H7 (cell line): Measurements from ENCODE around the gene DYNC1LI2. TPM values are rescaled to one million over a fixed set of nuclear protein-coding genes. Genes with fewer than 3 reads are reported as not detected.
"Not testable (repeated sequence)": the region's sequence is repeated elsewhere in the genome, so short reads cannot be mapped to it uniquely, and the experiment has no call there.

ENCODE experiments used
- DNase-seq: peaks from one replicate; pipeline ENCODE4 v3.0.0; 2012
- H3K27me3 ChIP-seq: 2 replicates; pipeline ENCODE4 v1.6.0; 2011; ENCODE audit warnings: mild to moderate bottlenecking, low read length; ENCODE audit not compliant: control insufficient read depth, insufficient read depth
- H3K36me3 ChIP-seq: replicated peaks from 2 replicates; pipeline ENCODE4 v1.5.1; 2011; ENCODE audit warnings: low read length; ENCODE audit not compliant: control insufficient read depth, insufficient read depth
- H3K4me3 ChIP-seq: 2 replicates; pipeline ENCODE4 v1.5.1; 2011; ENCODE audit warnings: low read depth, mild to moderate bottlenecking, control low read depth, low read length, moderate library complexity; ENCODE audit not compliant: insufficient read depth
- total RNA-seq: library from RNA; depleted of rRNA; stranded (reverse); fragments of >200 nt; shearing (Covaris generic); gene quantifications from 2 replicates; pipeline ENCODE4 v1.2.3, GENCODE V29; 2014; rRNA removed

DYNC1LI2 gene
- 52.9 and 65.0 TPM in 2 replicates for total RNA-seq

- peaks cover 2% of the 10 kb centered on the region; the same call in 1 of the 2 replicates for H3K27me3 ChIP-seq
- peak within 1 kb of the TSS; percentile 98 for H3K4me3 ChIP-seq
- DNase-seq: peak; percentile 98
- H3K36me3 ChIP-seq: peaks cover 19% of the 10 kb centered on the region
Observed at GRCh38 chr16:66751303-66751991, at the start of gene DYNC1LI2. DYNC1LI2 (minus strand) TSS chr16:66751609; CDS start chr16:66751591, 18 bp downstream.

DNA sequence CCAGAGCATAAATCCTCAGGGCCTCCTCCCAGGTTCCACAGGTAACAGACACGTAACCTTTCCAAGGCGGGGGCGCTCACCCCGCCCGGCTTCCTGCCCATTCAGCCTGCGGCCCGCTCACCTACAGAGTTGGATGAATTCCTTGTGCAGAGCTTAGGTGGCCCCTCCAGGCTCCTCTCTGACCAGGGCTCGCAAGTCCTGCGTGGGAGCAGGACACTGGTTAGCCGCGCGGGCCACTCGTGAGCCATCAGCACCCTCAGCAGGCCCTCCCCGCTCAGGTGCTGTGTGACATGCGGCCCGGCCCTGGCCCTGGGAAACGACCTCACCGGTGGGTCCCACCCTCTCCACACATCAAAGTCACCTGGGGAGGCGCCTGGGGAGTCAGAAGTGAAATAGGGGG is 49.4 kb upstream of the DYNC1LI2 start:
- Histone ChIP-seq H3K27me3 (no peaks in the 10 kb centered on the region), H3K36me3 (peaks cover 12% of the 10 kb centered on the region), H3K4me3 (no peak overlapping the region)
- peak; percentile 46 for DNase-seq

DNA sequence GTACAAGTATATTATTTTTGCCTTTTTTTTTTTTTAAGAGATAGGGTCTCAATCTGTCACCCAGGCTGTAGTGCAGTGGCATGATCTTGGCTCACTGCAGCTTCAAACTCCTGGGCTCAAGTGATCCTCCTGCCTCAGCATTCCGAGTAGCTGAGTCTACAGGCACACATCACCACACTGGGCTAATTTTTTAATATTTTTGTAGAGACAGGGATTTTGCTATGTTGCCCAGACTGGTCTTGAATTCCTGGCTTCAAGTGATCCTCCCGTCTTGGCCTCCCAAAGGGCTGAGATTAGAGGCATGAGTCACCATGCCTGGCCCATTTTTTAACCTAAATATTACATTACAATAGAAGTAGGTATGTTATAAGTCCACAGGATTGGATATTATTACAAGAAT is 46.8 kb upstream of the DYNC1LI2 start:
- DNase-seq: no peak
- Histone ChIP-seq H3K36me3 (no peaks in the 10 kb centered on the region), H3K4me3 (no peak overlapping the region), H3K27me3 (no peaks in the 10 kb centered on the region)

DNA sequence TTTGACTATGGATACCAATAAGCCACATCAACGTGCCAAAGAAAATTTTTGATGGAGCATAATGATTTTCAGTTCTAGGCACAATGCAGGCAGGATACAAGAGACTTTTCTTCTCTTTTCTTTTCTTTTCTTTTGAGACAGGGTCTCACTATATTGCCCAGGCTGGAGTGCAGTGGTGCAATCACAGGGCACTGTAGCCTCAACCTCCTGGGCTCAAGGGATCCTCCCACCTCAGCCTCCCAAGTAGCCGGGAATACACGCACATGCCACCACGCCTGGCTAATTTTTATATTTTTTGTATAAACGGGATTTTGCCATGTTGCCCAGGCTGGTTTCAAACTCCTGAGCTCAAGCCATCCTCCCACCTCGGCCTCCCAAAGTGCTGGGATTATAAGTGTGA is 42.6 kb upstream of the DYNC1LI2 start:
- H3K36me3 ChIP-seq, H3K4me3 ChIP-seq, DNase-seq, H3K27me3 ChIP-seq: not testable (repeated sequence)

DNA sequence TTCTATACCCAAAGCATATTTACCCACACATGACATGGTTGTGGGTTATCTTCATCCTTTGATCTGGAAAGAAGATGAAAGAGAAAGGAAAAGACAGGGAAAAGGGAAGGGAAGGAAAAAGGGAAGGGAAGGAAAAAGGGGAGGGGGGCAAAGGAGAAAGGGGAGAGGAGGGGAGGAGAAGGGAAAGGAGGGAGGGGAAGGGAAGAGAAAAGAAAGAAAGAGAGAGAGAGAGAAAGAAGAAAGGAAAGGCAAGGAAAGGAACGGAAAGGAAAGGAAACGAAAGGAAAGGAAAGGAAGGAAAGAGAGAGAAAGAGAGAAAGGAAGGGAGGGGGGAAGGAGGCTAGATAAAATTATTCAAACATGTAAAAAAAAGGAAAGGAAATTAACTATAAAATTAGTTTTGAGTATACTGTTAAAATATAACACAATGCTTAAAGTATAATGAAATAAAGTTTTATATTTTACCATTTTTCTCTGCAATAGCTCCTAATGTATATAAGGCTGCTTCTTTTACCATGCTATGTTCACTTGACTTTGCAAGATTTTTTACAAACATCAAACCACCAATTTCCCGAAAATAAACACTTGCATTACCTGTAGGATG is 38.8 kb upstream of the DYNC1LI2 start:
- H3K4me3 ChIP-seq: no peak overlapping the region
- no peaks in the 10 kb centered on the region for H3K36me3 ChIP-seq
- DNase-seq: no peak
- no peaks in the 10 kb centered on the region for H3K27me3 ChIP-seq

GRCh38 chr16:66787427-66787826 is 36.0 kb upstream of the DYNC1LI2 start:
- H3K36me3 ChIP-seq: no peaks in the 10 kb centered on the region
- DNase-seq: no peak
- no peak overlapping the region for H3K4me3 ChIP-seq
- no peaks in the 10 kb centered on the region for H3K27me3 ChIP-seq

DNA sequence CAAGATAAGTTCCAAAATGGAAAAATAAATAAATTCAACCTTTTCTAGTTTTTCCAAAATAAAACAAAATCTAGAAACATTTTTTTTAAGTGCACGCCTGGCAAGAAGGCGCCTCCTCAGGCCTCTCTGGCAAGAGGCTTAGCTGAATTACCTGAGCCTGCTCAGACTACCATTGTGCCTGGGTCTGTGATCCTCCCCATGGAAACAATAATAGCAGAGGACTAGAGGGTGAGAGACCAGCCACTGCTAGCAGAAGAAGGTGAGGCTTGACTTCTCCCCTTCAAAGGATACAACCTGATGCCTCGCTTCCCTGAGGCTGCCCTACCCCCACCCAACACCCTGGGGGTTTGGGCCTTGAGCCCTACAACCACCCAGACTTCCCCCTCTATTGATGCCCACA is 35.1 kb upstream of the DYNC1LI2 start:
- DNase-seq: no peak
- H3K36me3 ChIP-seq: no peaks in the 10 kb centered on the region

DNA sequence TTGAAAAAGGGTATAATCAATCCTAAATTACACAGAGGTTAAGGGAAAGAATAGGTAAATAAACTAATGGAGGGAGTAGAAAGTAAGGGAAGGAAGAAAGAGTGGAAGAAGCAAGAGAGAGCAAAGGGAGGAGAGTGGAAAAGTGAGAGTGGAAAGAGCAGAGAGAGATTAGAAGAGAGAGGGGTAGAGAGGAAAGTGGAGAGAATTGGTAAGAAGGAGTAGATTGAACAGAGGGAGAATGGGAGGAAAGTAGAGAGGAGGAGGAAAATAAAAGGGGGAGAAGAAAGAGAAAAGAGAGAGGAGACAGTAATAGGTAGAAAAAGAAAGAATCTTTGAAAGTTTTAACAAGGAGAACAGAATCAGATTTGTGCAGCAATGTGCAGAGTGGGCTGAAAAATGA is 25.0 kb upstream of the DYNC1LI2 start:
- no peak for DNase-seq
- Histone ChIP-seq H3K27me3 (no peaks in the 10 kb centered on the region), H3K4me3 (no peak overlapping the region), H3K36me3 (no peaks in the 10 kb centered on the region)

More for the DNA sequence above, 35.1 kb upstream of the DYNC1LI2 start:
- Histone ChIP-seq H3K4me3 (no peak overlapping the region), H3K27me3 (no peaks in the 10 kb centered on the region)

DNA sequence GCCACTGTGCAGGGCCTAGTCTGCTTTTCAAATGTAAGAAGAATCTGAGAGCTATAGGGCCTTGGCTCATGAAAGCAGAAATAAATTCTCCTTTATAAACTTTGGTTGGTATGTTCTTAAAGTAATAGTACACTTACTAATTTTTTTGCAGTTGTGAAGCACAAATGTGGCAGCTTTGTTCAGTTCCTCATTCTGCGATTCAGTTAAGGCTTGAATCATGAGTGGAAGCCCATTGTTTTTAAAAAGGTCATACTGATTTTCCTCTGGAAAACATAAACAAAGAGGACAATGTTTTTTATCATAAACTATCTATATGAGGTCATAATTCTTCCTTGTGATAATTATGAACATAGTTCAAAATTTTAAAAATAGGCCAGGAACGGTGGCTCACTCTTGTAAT is 23.6 kb upstream of the DYNC1LI2 start:
- Histone ChIP-seq H3K36me3 (no peaks in the 10 kb centered on the region), H3K27me3 (no peaks in the 10 kb centered on the region), H3K4me3 (no peak overlapping the region)
- no peak for DNase-seq

GRCh38 chr16:66758086-66758485 is 6.7 kb upstream of the DYNC1LI2 start:
- no peaks in the 10 kb centered on the region for H3K27me3 ChIP-seq
- DNase-seq: no peak
- no peaks in the 10 kb centered on the region for H3K36me3 ChIP-seq
- H3K4me3 ChIP-seq: no peak overlapping the region

- Histone ChIP-seq H3K4me3 (no peak overlapping the region), H3K27me3 (peaks cover 2% of the 10 kb centered on the region; the same call in 1 of the 2 replicates), H3K36me3 (peaks cover 3% of the 10 kb centered on the region)
- no peak for DNase-seq
Observed at GRCh38 chr16:66754819-66755218, 3.4 kb upstream of the DYNC1LI2 start.

- H3K27me3 ChIP-seq: peaks cover 2% of the 10 kb centered on the region; the same call in 1 of the 2 replicates
- no peak overlapping the region for H3K4me3 ChIP-seq
- DNase-seq: no peak
- H3K36me3 ChIP-seq: peaks cover 3% of the 10 kb centered on the region
Observed at GRCh38 chr16:66754211-66754610, 2.8 kb upstream of the DYNC1LI2 start.

DNA sequence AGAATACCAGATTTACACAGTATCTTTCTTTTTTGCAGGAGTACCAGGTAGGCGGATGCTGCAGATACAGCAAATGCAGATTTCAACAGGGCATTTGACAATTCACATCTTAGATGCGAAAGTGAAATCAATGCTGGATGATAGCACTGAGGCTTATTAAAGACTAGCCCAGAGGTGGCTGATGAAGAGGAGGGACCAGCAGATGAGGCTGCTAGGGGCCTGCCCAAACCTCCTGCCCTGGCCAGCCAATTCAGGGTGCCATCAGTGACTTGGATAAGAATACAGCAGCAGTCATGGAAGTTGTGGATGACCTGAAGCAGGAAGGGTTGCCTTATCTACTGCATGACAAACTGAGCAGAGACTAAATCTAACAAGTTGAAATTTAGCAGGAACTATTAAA is 1.5 kb upstream of the DYNC1LI2 start:
- H3K27me3 ChIP-seq: peaks cover 2% of the 10 kb centered on the region; the same call in 1 of the 2 replicates
- no peak for DNase-seq
- H3K36me3 ChIP-seq: peaks cover 12% of the 10 kb centered on the region
- H3K4me3 ChIP-seq: no peak overlapping the region

DNA sequence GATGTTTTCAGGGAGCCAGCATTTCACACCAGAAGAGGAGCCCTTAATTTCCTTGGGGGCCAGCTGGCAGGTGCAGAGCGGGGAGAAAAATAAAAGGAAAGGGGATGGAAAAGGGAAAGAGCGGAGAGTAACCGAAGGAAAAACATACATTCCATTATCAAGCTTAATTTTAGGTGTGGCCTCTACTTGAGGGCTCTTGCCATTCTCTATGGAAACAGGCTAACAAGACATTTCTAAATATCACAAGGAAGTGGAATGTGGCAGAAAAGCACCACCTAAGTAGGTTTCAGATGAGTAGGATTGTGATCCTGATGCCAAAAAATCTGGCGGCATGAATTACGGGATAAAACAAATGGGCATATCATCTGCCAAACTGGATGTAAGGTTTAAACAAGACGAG is 970 bp upstream of the DYNC1LI2 start:
- DNase-seq: no peak
- no peak overlapping the region for H3K4me3 ChIP-seq
- H3K36me3 ChIP-seq: peaks cover 13% of the 10 kb centered on the region
- H3K27me3 ChIP-seq: peaks cover 2% of the 10 kb centered on the region; the same call in 1 of the 2 replicates

DNA sequence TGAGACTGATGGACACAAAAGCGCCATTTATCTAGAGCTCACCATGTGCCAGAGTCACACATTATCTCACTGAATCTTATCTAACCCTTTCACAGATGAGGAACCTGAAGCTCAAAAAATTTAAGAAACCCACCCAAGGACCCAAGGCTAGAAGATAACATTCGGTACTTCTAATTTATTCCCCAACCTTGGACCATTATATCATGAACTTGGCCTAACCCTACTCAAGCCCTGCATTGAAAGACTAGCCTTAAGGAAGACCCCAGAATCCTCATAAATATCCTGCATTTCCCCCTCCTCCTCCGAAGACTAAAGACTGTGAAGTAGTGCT is 548 bp upstream of the DYNC1LI2 start:
- DNase-seq: no peak
- Histone ChIP-seq H3K27me3 (peaks cover 2% of the 10 kb centered on the region; the same call in 1 of the 2 replicates), H3K4me3 (no peak overlapping the region), H3K36me3 (peaks cover 15% of the 10 kb centered on the region)
